Hematopoietic multipotent progenitor cell treated with erythropoietin and hydrocortisone succinate and interleukin-3 and kit ligand, for 15 days (in vitro differentiated cells): Measurements from ENCODE around the gene BTBD17.

ENCODE experiments used
- DNase-seq: peaks from one replicate; pipeline ENCODE4 v3.0.0-alpha.2; 2015; ENCODE audit warnings: low spot score

BTBD17 gene

DNA sequence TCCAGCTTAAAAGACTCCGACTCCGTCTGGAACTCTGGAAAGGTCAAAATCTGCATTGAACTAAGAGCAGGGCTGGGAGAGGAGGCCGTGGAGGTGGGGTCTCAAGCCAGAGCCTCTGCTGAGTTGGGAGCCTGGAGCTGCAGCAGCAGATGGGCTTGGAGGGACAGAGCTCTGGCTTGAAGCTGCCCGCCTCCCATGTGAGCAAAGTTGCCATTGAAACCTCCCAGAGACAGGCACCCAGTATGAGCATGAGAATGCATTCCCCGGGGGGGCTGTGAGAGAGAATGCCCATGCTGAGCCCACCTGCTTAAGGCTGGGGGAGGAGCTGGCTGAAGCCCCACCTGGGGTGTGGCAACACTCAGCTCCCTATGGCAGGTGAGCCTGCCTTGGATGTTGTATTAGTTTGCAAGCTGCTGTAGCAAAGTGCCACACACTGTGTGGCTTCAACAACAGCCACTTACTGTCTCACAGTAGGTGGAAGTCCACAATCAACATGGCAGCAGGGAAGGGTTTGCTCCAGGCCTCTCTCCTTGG, 26.1 kb downstream of the BTBD17 start:
- no peak for DNase-seq

DNA sequence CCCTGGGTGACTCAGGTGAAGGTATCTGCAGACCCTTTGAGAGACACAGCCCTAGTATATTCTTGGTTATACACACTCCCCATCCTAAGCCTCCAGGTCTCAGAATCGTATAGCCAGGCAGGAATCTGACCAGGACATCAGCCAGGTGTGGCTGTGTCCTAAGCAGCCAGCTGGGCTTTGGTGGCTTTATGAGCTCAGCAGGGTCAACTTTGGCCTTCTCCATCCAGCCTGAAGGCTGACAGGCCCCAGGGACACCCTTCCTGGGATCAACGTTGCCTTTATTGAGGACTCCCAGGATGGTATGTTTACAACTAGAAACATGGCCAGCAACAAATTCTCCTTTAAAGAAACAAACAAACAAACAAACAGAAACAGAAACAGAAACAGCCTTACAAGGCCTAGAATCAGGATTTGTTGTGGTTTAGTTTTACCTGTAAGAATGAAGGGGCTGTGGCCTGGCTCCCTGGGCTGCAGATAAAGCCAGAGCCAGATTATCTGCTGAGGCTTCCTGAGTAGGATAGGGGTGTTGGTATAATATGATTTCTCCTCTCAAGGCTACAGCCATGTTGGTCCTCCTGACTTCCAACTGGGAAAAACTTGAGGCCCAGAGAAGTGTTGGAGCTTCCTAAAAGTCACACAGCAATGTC, 27.2 kb downstream of the BTBD17 start:
- no peak for DNase-seq

DNA sequence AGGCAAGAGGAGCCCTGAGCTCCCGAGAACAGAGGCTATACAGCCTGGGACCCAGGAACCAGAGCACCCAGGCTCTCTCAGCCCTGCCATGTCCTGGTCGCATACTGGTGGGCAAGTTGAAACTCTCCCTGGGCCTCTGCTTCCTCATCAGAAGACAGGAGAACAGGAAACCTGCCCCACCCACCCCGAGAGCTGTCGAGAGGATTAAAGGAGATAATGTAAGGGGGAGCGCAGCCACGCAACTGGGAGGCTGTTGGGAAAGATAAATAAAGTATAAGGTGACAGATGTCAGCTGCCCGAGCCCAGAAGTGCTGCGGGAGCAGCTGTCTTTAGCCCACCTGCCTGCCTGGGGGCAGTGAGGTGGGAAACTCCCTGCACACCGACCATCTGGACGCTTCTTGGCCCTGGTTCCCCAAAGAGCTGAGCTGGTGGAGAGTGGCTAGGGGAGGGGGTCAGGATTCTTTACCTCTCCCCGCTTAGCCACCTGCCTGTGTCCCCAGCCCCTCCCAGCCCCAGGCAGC, 28.8 kb downstream of the BTBD17 start:
- DNase-seq, result peak; percentile 41

DNA sequence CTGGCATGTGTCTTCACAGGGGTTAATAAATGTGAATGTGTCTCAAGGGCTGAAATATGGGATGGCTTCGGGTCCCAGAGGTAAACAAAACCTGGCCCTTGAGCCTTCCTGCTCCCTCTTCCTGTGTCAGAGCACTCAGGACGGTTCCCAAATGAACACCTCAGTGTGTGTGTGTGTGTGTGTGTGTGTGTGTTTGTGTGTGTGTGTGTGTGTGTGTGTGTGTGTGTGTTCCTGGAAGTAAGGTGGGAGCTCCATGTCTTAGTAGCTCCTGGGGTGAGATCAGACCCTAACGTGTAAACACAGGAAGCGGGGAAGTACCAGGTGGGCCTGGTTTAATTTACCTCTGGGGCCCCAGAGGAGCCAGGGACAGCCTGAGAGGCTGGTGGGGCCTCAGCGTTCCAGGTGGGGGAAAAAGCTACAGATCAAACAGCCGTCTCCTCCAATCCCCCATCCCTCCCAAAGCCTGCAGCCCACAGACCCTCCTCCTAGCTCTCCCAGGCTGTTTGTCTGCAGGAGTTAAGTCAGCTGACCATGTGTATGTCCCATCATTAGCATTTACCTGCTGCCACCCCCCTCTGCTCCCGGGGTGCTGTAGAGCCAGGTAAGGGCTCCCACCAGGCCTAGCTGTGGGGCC, 29.5 kb downstream of the BTBD17 start:
- no peak for DNase-seq

DNA sequence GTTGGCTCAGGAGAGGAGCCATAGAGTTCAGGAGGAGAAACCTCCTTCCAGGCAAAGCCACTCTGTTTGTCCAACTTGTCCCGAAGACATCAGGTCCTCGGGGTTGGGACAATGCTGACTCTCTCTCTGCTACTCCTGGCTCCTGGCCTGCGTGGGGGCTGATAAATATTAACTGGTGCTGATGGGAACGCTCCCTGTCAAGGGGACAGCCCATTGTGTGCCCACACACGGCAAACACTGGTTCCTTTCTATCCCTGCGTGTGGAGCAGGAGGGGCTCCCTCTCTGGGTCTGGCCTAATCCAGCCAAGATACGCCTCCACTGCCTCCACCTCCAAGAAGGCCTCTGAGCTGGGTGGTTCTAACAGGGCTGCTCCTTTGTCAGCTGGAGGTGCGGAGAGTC, 31.2 kb downstream of the BTBD17 start:
- no peak for DNase-seq

DNA sequence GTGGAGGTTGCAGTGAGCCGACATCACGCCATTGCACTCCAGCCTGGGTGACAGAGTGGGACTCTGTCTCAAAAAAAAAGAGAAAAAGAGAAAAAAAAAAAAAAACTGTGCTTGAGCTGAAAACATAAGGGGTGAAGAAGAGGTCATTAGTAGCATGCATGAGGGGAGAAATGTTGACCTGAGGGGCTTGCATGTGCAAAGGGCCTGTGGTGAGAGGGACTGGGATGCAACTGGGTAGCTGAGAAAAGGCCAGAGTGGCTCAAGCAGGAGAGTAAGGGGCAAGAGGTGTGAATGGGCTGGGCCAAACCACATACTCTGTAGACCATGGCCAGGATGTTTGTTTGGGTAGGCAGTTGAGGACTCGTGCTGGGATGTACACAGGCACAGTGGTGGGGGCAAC, 32.3 kb downstream of the BTBD17 start:
- DNase-seq, result no peak

DNA sequence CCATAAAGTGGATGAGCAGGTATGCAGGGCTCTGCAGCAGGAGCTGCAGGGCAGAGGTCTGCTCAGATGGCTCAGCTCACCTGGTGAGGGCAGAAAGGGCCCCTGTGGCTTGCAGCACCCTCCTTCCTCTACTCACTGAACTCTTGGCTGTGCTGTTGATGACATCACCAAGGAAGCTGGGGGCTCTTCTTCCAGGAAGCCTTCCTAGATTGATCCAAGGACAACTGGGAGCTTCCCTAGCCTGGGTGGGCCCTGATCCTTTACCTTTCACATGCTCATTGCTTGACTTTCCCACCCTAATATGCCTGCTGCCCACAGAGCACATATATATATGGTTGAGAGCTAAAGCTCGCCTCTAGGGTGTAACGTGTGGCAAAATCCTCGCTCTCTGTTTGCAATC, 33.2 kb downstream of the BTBD17 start:
- DNase-seq, result no peak

DNA sequence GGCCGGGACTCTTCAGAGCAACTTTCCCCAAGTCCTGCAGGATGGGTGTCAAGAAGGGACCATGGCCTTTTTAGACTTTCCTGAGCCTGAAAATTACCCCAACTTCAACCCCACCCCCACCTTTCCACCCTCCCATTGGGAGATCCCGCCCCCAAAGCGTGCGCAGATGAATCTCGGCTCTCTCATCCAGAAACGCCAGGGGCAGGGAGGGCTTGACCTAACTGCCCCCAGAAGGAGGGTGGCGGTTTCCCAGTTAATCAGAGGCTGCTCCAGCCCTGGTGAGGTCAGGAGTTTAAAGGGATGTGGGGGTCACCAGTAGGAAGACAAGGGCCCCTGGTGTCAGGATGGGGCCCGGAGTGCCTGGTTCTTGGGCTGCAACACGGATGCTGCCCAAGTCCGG, 35.2 kb downstream of the BTBD17 start:
- no peak for DNase-seq

DNA sequence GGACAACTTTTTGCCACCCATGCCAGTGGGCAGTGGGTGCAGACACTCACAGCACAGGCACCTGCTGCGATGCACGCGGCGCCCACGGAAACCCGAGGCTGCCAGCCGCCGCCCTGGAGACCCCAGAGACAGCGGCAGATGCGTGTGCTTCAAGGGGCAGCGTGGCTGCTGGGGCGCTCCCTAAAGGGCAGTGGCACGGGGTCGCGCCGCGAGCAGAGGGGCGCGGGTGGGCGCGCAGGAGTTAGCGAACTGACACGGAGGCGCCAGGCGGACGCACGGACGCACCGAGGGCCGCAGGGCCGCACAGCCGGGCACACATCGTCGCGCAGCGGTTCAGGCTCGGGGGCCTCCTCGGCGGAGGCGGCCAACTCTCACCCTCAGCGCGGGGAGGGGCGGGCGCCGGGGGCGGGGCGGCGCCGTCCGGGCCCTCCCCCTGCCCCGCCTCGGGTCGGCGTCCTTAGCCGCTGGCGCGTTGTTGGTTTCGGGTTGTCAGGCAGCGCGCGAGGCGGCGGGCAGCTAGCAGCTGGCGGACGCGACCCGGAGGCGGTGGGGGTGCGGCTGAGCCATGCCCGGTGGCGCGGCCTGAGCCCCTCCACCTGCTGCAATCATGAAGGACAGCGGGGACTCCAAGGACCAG, 35.8 kb downstream of the BTBD17 start, which contains the start of gene KIF19:
KIF19 (plus strand) TSS at position 484 of the 637 bp plus-strand sequence; CDS start at position 608, 124 bp downstream.
- no peak for DNase-seq

DNA sequence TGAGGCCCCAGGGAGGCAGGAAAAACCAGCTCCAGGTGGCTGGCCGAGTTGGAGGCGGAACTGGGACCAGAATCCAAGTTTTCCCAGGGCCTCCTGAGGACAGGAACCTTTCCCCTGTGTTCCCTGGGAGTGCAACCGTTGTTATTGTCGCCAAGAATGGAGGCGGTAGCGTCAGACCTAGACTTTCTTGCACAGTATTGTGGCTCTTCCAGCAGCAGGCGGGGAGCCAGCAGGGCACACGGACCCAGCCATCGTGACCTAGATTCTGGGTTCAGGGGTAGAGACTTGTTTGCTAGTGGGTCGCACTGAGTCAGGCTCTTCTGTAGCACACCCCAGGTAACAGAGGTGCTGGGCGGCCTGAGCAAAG, 36.3 kb downstream of the BTBD17 start:
- no peak for DNase-seq

DNA sequence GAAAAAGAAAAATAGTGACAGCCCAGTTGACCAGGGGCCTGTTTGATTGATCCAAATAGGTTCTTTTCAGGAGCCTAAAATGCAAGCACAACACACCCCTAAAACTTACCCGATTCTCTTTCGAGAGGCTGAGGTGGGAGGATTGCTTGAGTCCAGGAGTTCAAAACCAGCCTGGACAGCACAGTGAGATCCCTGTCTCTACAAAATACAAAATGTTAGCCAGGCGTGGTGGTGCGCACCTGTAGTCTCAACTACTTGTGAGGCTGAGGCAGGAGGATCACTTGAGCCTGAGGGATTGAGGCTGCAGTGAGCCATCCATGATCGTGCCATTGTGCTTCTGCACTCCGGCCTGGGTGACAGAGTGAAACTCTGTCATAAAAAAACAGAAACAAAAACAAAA, 37.1 kb downstream of the BTBD17 start:
- DNase-seq, result no peak

DNA sequence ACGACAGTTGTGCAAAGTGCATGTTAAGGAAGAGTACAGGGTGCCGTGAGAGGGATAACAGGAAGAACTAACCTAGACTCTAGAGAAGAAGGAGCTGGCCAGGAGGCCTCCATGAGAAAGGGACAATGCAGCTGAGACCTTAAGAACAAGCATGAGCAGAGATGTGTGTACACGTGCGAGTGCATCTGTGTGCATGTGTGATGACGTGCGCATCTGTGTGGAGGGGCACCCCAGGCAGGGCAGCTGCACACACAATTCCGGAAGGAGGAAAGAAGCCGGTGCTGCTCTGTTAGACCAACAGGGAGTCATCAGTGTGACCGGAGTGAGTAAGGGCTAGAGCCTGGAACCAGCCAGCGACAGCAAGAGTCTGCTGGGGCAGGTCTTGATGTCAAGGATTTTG, 43.3 kb downstream of the BTBD17 start:
- no peak for DNase-seq

DNA sequence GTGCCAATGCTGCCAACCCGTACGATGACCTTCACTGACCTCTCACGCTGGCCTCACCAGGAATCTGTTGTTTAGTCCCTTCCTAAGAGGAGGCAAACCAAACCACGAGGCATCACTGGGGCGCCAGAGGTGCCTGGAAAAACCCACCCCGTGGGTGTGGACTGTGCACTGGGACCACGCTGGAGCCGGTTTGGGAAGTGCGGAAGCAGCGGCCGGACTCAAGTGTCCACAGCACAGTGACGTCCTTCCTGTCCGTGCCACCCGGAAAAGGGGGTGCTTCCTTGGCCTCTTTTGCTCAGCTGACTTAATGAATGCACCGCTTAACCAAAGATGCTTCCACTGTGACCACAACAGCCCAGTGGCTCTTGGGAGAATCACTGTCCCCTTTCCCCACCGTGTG, 44.6 kb downstream of the BTBD17 start:
- no peak for DNase-seq

DNA sequence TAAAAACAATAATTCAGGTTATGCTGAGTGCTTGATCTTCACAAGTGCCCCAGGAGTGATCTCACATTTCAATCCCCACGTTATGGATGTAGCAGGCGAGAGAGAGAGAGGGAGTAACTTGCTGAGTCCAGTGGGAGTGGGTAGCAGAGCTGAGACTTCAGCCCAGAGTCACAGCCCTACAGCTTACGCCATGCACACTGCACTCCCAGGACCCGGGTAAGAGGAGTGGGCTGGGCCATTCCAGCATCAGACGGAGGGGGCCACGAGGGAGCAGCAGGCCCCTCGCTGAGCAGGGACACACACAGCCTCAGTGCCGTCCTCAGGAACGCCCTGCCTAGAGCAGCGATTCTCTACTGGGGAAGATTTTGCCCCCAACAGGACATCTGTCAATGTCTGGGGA, 45.4 kb downstream of the BTBD17 start:
- no peak for DNase-seq

DNA sequence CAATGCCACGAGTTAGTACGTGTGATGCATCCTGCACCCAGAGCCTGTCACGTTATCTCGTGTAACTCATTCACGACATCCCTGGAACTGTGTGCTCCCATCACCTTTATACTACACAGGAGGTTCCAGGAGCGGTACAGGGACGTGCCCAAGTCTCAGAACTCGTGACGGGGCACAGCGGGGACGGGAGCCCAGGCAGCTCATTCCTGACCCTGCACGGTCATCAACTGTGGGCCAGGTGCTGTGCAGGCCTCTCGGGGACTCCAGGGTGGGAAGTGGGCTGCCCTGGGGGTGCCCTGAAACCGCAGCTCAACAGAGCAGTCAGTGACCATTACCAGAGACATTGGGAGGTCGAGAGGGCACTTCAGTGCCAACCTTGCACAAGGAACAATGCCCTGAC, 46.8 kb downstream of the BTBD17 start:
- DNase-seq, result no peak

DNA sequence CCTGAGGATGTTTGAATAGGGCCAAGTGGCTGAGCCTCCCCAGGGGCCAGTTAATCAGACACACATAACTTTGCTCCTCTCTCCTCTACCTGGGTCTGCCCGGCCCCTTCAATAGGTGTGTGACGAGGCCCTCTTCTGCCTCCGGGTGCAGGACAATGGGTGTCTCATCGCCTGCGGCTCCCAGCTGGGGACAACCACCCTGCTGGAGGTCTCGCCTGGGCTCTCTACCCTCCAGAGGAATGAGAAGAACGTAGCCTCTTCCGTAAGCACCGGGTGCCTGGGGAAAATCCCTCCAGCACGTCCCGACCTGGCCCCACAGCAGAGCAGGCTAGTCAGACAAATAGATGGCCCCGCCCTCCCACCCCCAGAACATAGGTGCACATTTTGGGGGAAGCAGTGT, 51.8 kb downstream of the BTBD17 start:
- no peak for DNase-seq

DNA sequence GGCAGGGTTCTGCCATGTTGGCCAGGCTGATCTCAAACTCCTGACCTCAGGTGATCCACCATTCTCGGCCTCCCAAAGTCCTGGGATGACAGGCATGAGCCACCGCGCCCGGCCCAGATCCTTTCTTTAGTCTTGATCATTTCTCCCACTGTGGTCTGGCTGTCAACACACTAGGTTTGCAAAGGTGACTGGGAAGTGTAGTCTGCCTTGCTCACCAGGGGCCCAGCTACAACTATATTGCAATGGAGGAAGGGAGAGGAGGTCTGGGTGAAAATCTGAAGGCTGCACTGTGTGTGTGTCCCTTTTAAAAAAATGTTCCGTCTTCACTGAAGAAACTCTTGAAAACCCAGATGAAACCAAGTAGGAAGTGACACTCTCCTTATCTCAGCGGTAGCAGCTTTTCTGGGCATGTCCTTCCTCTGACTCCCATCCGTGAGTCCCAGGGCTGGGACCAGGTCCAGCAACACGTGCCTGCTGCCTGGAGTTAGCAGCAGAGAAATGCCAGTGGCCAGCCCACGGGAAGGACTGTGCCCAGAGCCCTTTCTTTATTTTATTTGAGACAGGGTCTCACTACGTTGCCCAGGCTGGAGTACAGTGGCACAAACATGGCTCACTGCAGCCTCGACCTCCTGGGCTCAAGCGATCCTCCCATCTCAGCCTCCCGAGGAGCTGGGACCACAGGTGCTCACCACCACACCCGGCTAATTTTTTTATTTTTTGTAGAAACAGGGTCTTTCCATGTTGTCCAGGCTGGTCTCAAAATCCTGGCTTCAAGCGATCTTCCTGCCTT, 53.5 kb downstream of the BTBD17 start:
- DNase-seq, result peak; percentile 27
